GM12878 (cell line): ENCODE data around the gene TMCC3. TPM values are rescaled to one million over a fixed set of nuclear protein-coding genes. Genes with fewer than 3 reads are reported as not detected.

Experiments
- ATAC-seq: fragments of 200-7000 bp; cut with Tn5 transposase; 3 replicates; pipeline ENCODE4 v1.9.1; 2020; ENCODE audit warnings: mild to moderate bottlenecking, moderate library complexity
- BruUV-seq: library from RNA; stranded (reverse); fragments of 400-500 nt; replicated peaks from 2 replicates; lab custom pipeline; 2021; lab: Mats Ljungman, UMichigan
- CTCF ChIA-PET: fragments of 300-600 bp; sonication (Branson Sonifier 250); formaldehyde crosslinking; extraction: SDS; loops from one replicate; lab custom pipeline; 2021; ENCODE audit warnings: inconsistent platforms; lab: Yijun Ruan, JAX
- POLR2A ChIA-PET: fragments of 350-600 bp; formaldehyde crosslinking; extraction: SDS; loops from one replicate; lab custom pipeline; 2021; ENCODE audit warnings: inconsistent platforms; lab: Charles Lee
- RAD21 ChIA-PET: fragments of 300-600 bp; sonication (Branson Sonifier 250); formaldehyde crosslinking; loops from one replicate; lab custom pipeline; 2023; ENCODE audit warnings: antibody characterized with exemption; ENCODE audit not compliant: unreplicated experiment; lab: Charles Lee
- SMC1A ChIA-PET: fragments of 300-600 bp; sonication (Branson Sonifier 250); formaldehyde crosslinking; loops from one replicate; lab custom pipeline; 2023; ENCODE audit not compliant: unreplicated experiment, uncharacterized antibody; lab: Charles Lee
- DNase-seq: peaks from one replicate; pipeline ENCODE4 v3.0.0-alpha.2; 2011; ENCODE audit warnings: low read depth, low spot score
- FAIRE-seq: peaks from 3 replicates; lab custom pipeline; 2011; peaks lifted over from hg19 to GRCh38; lab: Jason Lieb, UNC
- H2AFZ ChIP-seq: 2 replicates; pipeline ENCODE4 v1.6.0; 2011; ENCODE audit warnings: low read depth, low read length, control low read depth; ENCODE audit not compliant: control insufficient read depth
- H3K27ac ChIP-seq: 2 replicates; pipeline ENCODE4 v1.5.1; 2011; ENCODE audit warnings: control low read depth; ENCODE audit not compliant: control insufficient read depth, insufficient read depth
- H3K27me3 ChIP-seq, 2 experiments: replicated peaks in 1 of 2; 2 replicates each; pipeline versions ENCODE4 v1.6.0 to v1.6.1; 2011; ENCODE audit warnings: low read length in 1 of 2; ENCODE audit not compliant: control insufficient read depth in 2 of 2, insufficient read depth in 2 of 2
- H3K36me3 ChIP-seq, 2 experiments: 2 replicates each; pipeline ENCODE4 v1.5.1; 2011; ENCODE audit warnings: low read length in 1 of 2; ENCODE audit not compliant: control insufficient read depth in 2 of 2, insufficient read depth in 2 of 2
- H3K4me1 ChIP-seq: 2 replicates; pipeline ENCODE4 v1.6.1; 2011; ENCODE audit warnings: mild to moderate bottlenecking, low read length, moderate library complexity, mixed read lengths; ENCODE audit not compliant: control insufficient read depth, insufficient read depth
- H3K4me2 ChIP-seq: 2 replicates; pipeline ENCODE4 v1.6.0; 2011; ENCODE audit warnings: control low read depth; ENCODE audit not compliant: control insufficient read depth, insufficient read depth
- H3K4me3 ChIP-seq: fragments of 200-600 bp; sonication (generic); 2 replicates; pipeline ENCODE4 v1.5.1; 2016
- H3K79me2 ChIP-seq: 2 replicates; pipeline ENCODE4 v1.6.0; 2011; ENCODE audit warnings: low read length; ENCODE audit not compliant: control insufficient read depth, insufficient read depth
- H3K9ac ChIP-seq: 2 replicates; pipeline ENCODE4 v1.8.0; 2011; ENCODE audit warnings: low read length, control low read depth, mixed read lengths; ENCODE audit not compliant: control insufficient read depth, insufficient read depth
- H3K9me3 ChIP-seq: replicated peaks from 3 replicates; pipeline ENCODE4 v1.5.1; 2011; ENCODE audit warnings: mild to moderate bottlenecking, low read length; ENCODE audit not compliant: control insufficient read depth, insufficient read depth
- H4K20me1 ChIP-seq: 2 replicates; pipeline ENCODE4 v1.6.0; 2011; ENCODE audit not compliant: control insufficient read depth, insufficient read depth
- CEBPB ChIP-seq, 2 experiments: fragments of 150-350 bp in 1 of 2; IDR thresholded peaks; 2 replicates each; pipeline ENCODE4 v1.6.1; 2012 to 2014; ENCODE audit warnings: low read depth in 2 of 2, low read length in 2 of 2, borderline replicate concordance in 1 of 2, inconsistent platforms in 1 of 2
- CHD4 ChIP-seq: fragments of 200-600 bp; sonication (generic); IDR thresholded peaks from 2 replicates; pipeline ENCODE4 v1.6.1; 2016; ENCODE audit warnings: mild to moderate bottlenecking
- DPF2 ChIP-seq: fragments of 450-650 bp; IDR thresholded peaks from 2 replicates; pipeline ENCODE4 v1.6.1; 2017; ENCODE audit warnings: mild to moderate bottlenecking
- ETV6 ChIP-seq, 2 experiments: fragments of 450-650 bp in 1 of 2; IDR thresholded peaks in 1 of 2; conservative IDR thresholded peaks in 1 of 2; 2 replicates each; pipeline ENCODE4 v1.6.1; 2014; ENCODE audit warnings: antibody characterized with exemption in 1 of 2, borderline replicate concordance in 1 of 2, low read depth in 1 of 2, mild to moderate bottlenecking in 1 of 2, moderate library complexity in 1 of 2
- HDGF ChIP-seq: fragments of 450-650 bp; IDR thresholded peaks from 2 replicates; pipeline ENCODE4 v1.6.1; 2016; ENCODE audit warnings: antibody characterized with exemption
- IRF5 ChIP-seq: fragments of 450-650 bp; IDR thresholded peaks from 2 replicates; pipeline ENCODE4 v1.6.1; 2017; ENCODE audit warnings: borderline replicate concordance
- NFYA ChIP-seq: IDR thresholded peaks from 2 replicates; pipeline ENCODE4 v1.6.1; 2011; ENCODE audit warnings: low read depth, mild to moderate bottlenecking, low read length, improper control_type of control experiment, borderline replicate concordance
- POLR2A ChIP-seq: IDR thresholded peaks from 2 replicates; pipeline ENCODE4 v1.6.1; 2011; ENCODE audit warnings: low read depth, mild to moderate bottlenecking, low read length
- POU2F2 ChIP-seq: IDR thresholded peaks from 3 replicates; pipeline ENCODE4 v1.6.1; 2011; ENCODE audit warnings: low read depth, mild to moderate bottlenecking, low read length, borderline replicate concordance
- SMAD5 ChIP-seq: IDR thresholded peaks from 2 replicates; pipeline ENCODE4 v1.6.1; 2016; ENCODE audit warnings: antibody characterized with exemption, low read depth
- ZBTB40 ChIP-seq: fragments of 450-650 bp; IDR thresholded peaks from 2 replicates; pipeline ENCODE4 v1.6.1; 2016; ENCODE audit warnings: mild to moderate bottlenecking, moderate library complexity, borderline replicate concordance
- ZNF24 ChIP-seq: fragments of 450-650 bp; IDR thresholded peaks from 2 replicates; pipeline ENCODE4 v1.6.1; 2017; ENCODE audit warnings: antibody characterized with exemption, mild to moderate bottlenecking
- ZNF622 ChIP-seq: fragments of 450-650 bp; IDR thresholded peaks from 2 replicates; pipeline ENCODE4 v1.6.1; 2017; ENCODE audit warnings: mild to moderate bottlenecking, inconsistent platforms
- WGBS: methylation state at CpG from one replicate; pipeline ENCODE4 v1.1.6; 2016; ENCODE audit warnings: low lambda C conversion rate; ENCODE audit not compliant: insufficient replicate concordance, insufficient coverage; ENCODE audit errors: missing lambda C conversion rate; 5-methylcytosine and 5-hydroxymethylcytosine counted together
- in situ Hi-C: fragments of 300-500 bp; cut with MboI; formaldehyde crosslinking; loops from 9 replicates; pipeline ENCODE4 v1.14.3; 2018; ENCODE audit warnings: mixed read lengths
- intact Hi-C: fragments of 100-400 bp; cut with micrococcal nuclease; formaldehyde crosslinking; loops from one replicate; pipeline ENCODE4 v1.14.2; 2022; ENCODE audit not compliant: unreplicated experiment
- polyA plus RNA-seq, 11 experiments: library from polyadenylated mRNA; depleted of rRNA in 4 of 11; unstranded in 6 of 11; stranded (reverse) in 5 of 11; fragments of >200 nt; fragmentation: Nextera tagmentation in 4 of 11; fragmentation: Illumina TruSeq in 1 of 11; extraction: Ambion mirVana in 4 of 11; extraction: Trizol in 1 of 11; gene quantifications; 1 replicate in 1 of 11; 2 replicates in 10 of 11; pipeline versions ENCODE4 v1.2.1 to v1.2.3, GENCODE V29; 2011 to 2016; ENCODE audit warnings: inconsistent platforms in 2 of 11, missing spikeins in 2 of 11, low read depth in 1 of 11
- total RNA-seq, 4 experiments: library from RNA; depleted of rRNA in 3 of 4; stranded (reverse); fragments of >200 nt in 3 of 4; fragmentation: Illumina TruSeq in 1 of 4; extraction: Trizol in 1 of 4; gene quantifications; 2 replicates each; pipeline versions ENCODE4 v1.2.1 to v1.2.3, GENCODE V29; 2013 to 2021
- TF ChIP-seq, protein P1 (sequence below): fragments of 450-650 bp; IDR thresholded peaks from 2 replicates; pipeline ENCODE4 v1.6.1; 2018; ENCODE audit warnings: borderline replicate concordance, mild to moderate bottlenecking; ENCODE audit not compliant: partially characterized antibody

Gene TMCC3
- total and polyA plus RNA-seq, 10 of the 15 experiments (the other 5 are each of a cell fraction or from before 2014, with no cell fraction given) = 5.8 to 29.8 (median 12.6) TPM

GRCh38 chr12:94640134-94640928 lies 10.0 kb downstream of the TMCC3 start (continued):
- TF ChIP-seq DPF2 (peak; percentile 98), CHD4 (no peak), ZNF622 (no peak)
- TF ChIP-seq, all 136 proteins: peak for 58

DNA sequence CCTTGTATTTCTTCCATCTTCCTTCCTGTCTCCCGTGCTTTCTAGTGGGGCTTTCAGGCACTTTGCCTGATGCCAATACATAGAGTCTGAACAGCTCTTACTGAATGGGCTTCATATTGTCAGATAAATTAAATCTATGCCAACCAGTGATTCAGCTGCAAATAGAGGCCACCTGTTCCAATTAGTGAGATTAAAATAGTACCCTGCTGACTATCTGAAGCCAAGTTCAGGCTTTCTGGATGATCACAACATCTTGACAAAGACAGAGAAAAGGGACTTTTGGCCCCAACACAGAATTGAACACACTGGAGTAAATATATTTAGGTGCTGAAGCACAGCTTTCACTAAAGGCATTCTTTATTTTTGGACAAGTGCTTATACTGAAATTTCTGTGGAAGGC lies 11.8 kb downstream of the TMCC3 start:
- FAIRE-seq (no peak), ATAC-seq (no peak), DNase-seq (no peak)
- ChIA-PET POLR2A (interaction anchor here (2.6 kb wide), 1 partner anchor 17 kb away, joined by 13 read pairs; no protein-coding TSS in a partner anchor), CTCF (interaction anchor here (1.0 to 5.5 kb wide), 4 partner anchors 9 to 236 kb away, joined by 3 to 40 read pairs (median 8); no protein-coding TSS in a partner anchor), RAD21 (interaction anchor here (9.0 kb wide), 1 partner anchor 16 kb away, joined by 68 read pairs; no protein-coding TSS in a partner anchor), SMC1A (interaction anchor here (0.6 to 5.5 kb wide), 9 partner anchors 8 to 408 kb away, joined by 3 to 58 read pairs (median 3); no protein-coding TSS in a partner anchor)
- H3K4me3 ChIP-seq = no peak overlapping the region
- peaks cover 10% of the 10 kb centered on the region for H3K79me2 ChIP-seq
- no peak overlapping the region for H2AFZ ChIP-seq
- TSS peak; percentile 23 for BruUV-seq
- no peak overlapping the region for H3K9ac ChIP-seq
- no peaks in the 10 kb centered on the region for H4K20me1 ChIP-seq
- 100% methylated on average over 1 of the region's 1 CpG for WGBS
- H3K9me3 ChIP-seq = no peaks in the 10 kb centered on the region
- H3K27me3 ChIP-seq = no peaks in the 10 kb centered on the region
- H3K36me3 ChIP-seq = peaks cover 0 to 4% of the 10 kb centered on the region in 2 experiments; a peak in 1 of 4 replicates
- H3K4me2 ChIP-seq = no peak overlapping the region
- H3K4me1 ChIP-seq = peaks cover 19% of the 10 kb centered on the region
- in situ Hi-C loops = no loop called here
- intact Hi-C loops = no loop called here
- no peak overlapping the region for H3K27ac ChIP-seq
- no peak for TF ChIP-seq ZNF24
- no peak for TF ChIP-seq ZBTB40
- TF ChIP-seq CEBPB (IDR thresholded peaks at IDR 0.05; ENCODE audit: borderline replicate concordance in 1 of 2, low read depth in 2 of 2, low read length in 2 of 2) = no peak
- TF ChIP-seq NFYA = no peak
- TF ChIP-seq, protein P1, sequence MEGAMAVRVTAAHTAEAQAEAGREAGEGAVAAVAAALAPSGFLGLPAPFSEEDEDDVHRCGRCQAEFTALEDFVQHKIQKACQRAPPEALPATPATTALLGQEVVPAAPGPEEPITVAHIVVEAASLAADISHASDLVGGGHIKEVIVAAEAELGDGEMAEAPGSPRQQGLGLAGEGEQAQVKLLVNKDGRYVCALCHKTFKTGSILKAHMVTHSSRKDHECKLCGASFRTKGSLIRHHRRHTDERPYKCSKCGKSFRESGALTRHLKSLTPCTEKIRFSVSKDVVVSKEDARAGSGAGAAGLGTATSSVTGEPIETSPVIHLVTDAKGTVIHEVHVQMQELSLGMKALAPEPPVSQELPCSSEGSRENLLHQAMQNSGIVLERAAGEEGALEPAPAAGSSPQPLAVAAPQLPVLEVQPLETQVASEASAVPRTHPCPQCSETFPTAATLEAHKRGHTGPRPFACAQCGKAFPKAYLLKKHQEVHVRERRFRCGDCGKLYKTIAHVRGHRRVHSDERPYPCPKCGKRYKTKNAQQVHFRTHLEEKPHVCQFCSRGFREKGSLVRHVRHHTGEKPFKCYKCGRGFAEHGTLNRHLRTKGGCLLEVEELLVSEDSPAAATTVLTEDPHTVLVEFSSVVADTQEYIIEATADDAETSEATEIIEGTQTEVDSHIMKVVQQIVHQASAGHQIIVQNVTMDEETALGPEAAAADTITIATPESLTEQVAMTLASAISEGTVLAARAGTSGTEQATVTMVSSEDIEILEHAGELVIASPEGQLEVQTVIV = no peak
- TF ChIP-seq HDGF = no peak
- TF ChIP-seq POLR2A = no peak
- no peak for TF ChIP-seq ETV6 (conservative IDR thresholded peaks at IDR 0.05 in 1 of 2, IDR thresholded peaks at IDR 0.05 in 1 of 2; ENCODE audit: borderline replicate concordance in 1 of 2, low read depth in 1 of 2)
- TF ChIP-seq SMAD5 = no peak
- TF ChIP-seq POU2F2 = no peak
- TF ChIP-seq IRF5 = no peak
